ENCODE measurements around the gene DNAJB11.

DNA sequence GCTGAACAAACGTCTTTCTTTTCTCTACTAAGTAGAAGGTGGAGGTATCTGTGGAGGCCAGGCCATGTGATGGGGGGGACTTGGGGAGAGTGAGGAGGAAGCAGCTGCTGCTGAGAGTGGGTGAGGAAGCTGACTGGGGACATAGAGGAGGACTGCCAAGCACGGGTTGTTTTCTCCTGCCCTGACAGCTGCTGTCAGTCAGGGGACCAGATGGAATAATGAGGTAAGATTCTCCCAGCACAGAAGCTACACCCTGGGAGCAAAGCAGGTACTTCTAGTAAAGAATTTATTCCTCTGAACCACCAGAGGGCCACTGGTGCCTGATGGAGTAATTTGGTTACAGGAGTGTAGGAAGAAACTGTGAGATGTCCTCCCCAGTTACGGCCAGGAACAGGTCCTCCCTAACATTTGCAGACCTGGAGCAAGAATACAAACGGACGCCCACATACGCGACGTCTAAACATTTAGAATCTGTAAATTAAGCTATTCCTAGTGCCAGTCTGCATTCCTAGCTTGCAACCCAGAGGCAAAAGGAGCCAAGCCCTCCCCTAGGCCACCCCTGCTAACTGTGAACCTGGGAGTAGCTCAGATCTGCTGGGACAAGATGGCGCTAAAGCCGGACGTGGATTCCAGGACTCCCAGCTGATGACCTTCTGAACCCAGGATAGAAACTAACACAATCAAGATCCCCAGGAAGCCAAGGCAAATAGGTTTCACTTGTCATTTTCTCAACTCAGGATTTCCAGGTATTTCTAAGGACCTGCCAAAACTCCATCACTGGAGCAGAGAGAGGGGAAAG is 41.1 kb upstream of the DNAJB11 start:
- TF ChIP-seq EZH2 (IDR thresholded peaks at IDR 0.05; ENCODE audit: borderline replicate concordance, low read depth, low read length, poor library complexity, severe bottlenecking) = no peak
- TF ChIP-seq, protein P1, sequence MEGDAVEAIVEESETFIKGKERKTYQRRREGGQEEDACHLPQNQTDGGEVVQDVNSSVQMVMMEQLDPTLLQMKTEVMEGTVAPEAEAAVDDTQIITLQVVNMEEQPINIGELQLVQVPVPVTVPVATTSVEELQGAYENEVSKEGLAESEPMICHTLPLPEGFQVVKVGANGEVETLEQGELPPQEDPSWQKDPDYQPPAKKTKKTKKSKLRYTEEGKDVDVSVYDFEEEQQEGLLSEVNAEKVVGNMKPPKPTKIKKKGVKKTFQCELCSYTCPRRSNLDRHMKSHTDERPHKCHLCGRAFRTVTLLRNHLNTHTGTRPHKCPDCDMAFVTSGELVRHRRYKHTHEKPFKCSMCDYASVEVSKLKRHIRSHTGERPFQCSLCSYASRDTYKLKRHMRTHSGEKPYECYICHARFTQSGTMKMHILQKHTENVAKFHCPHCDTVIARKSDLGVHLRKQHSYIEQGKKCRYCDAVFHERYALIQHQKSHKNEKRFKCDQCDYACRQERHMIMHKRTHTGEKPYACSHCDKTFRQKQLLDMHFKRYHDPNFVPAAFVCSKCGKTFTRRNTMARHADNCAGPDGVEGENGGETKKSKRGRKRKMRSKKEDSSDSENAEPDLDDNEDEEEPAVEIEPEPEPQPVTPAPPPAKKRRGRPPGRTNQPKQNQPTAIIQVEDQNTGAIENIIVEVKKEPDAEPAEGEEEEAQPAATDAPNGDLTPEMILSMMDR (conservative IDR thresholded peaks at IDR 0.05; ENCODE audit: low read depth, low read length) = 0 out of 2 replicates have a peak, but pooled peaks have one; percentile 9
